Heart left ventricle (tissue), 13 donors: ENCODE measurements around the gene AMDHD2.

Experiments
- CTCF ChIP-seq, 12 donors: fragments of 200-600 bp; sonication (generic) in 4 of 12; IDR thresholded peaks; one replicate each; pipeline versions ENCODE4 v1.5.0 to v1.8.0; 2018 to 2022; ENCODE audit warnings: antibody characterized with exemption in 12 of 12, mild to moderate bottlenecking in 5 of 12
- POLR2A ChIP-seq, 2 donors: fragments of 450-650 bp; IDR thresholded peaks; one replicate each; pipeline ENCODE4 v1.6.1; 2017; ENCODE audit warnings: antibody characterized with exemption in 2 of 2, mild to moderate bottlenecking in 2 of 2, moderate library complexity in 2 of 2
- donor health status: ischemic (EF 13 %, LVEDD 7.1; RV severe dilation, severe dysfunction).
- donor health status: DM: no; HTN: yes; CAD: no.
- donor health status: DM: no; HTN: no; CAD: no.
- donor health status: ischemic (EF 25% LVEDD 6.9; RV normal size, moderate dysfunction).
- donor health status: ischemic (EF 25% LVEDD 5.7; RV mildly dilated, moderate dysfunction).
- donor health status: ischemic (EF 35%, LVEDD 5.7; RV mildly dilated, moderate dysfunction).
- donor health status: nonischemic (EF 11% LVEDD 7.7; RV severe dilation, severe dysfunction).
- donor health status: DM: yes; HTN: yes; CAD: no.
- donor health status: PGD.
- donor health status: ischemic (EF 29% LVEDD 5.4; RV normal size, mild dysfunction).
- donor health status: nonischemic (EF 23%, LVEDD 6.1; RV moderate dilation, normal function).

GRCh38 chr16:2507665-2508064 lies 12.5 kb upstream of the AMDHD2 start:
- TF ChIP-seq CTCF (IDR thresholded peaks at IDR 0.05) = no peak
- no peak for TF ChIP-seq POLR2A (IDR thresholded peaks at IDR 0.05)
